H9 (cell line): Measurements from ENCODE around the gene DNAJC12. TPM values are rescaled to one million over a fixed set of nuclear protein-coding genes. Genes with fewer than 3 reads are reported as not detected.

Experiments
- DNase-seq: peaks from one replicate; pipeline ENCODE4 v3.0.0-alpha.2; 2017
- H2AFZ ChIP-seq: one replicate; pipeline ENCODE4 v1.6.1; 2013; ENCODE audit warnings: mild to moderate bottlenecking, low read length, control low read depth, moderate library complexity
- H2AK5ac ChIP-seq: 2 replicates; pipeline ENCODE4 v1.6.1; 2013; ENCODE audit warnings: low read length, control low read depth, mixed read lengths; ENCODE audit not compliant: insufficient read length
- H2BK120ac ChIP-seq: one replicate; pipeline ENCODE4 v1.6.1; 2013; ENCODE audit warnings: low read depth, mild to moderate bottlenecking, low read length, control low read depth, inconsistent platforms; ENCODE audit not compliant: poor library complexity, severe bottlenecking
- H2BK12ac ChIP-seq: 2 replicates; pipeline ENCODE4 v1.6.1; 2013; ENCODE audit warnings: low read length, control low read depth, mixed read lengths, low read depth; ENCODE audit not compliant: insufficient read length
- H2BK15ac ChIP-seq: 2 replicates; pipeline ENCODE4 v1.6.1; 2013; ENCODE audit warnings: low read depth, low read length, control low read depth
- H2BK20ac ChIP-seq: one replicate; pipeline ENCODE4 v1.6.1; 2013; ENCODE audit warnings: low read depth, mild to moderate bottlenecking, low read length, control low read depth, inconsistent platforms; ENCODE audit not compliant: poor library complexity, severe bottlenecking
- H2BK5ac ChIP-seq: 2 replicates; pipeline ENCODE4 v1.6.1; 2013; ENCODE audit warnings: low read length, control low read depth, mixed read lengths; ENCODE audit not compliant: insufficient read length
- H3K14ac ChIP-seq: 2 replicates; pipeline ENCODE4 v1.6.1; 2013; ENCODE audit warnings: low read length, control low read depth; ENCODE audit not compliant: insufficient read depth
- H3K18ac ChIP-seq: 2 replicates; pipeline ENCODE4 v1.6.1; 2013; ENCODE audit warnings: low read depth, mild to moderate bottlenecking, mixed read lengths, low read length, control low read depth; ENCODE audit not compliant: insufficient read length
- H3K23ac ChIP-seq: 2 replicates; pipeline ENCODE4 v1.6.1; 2013; ENCODE audit warnings: low read length, control low read depth, mixed read lengths, low read depth; ENCODE audit not compliant: insufficient read length
- H3K23me2 ChIP-seq: 2 replicates; pipeline ENCODE4 v1.6.1; 2013; ENCODE audit warnings: low read depth, mild to moderate bottlenecking, mixed read lengths, low read length, control low read depth; ENCODE audit not compliant: insufficient read length, poor library complexity, severe bottlenecking
- H3K27ac ChIP-seq: 2 replicates; pipeline ENCODE4 v1.5.1; 2013; ENCODE audit warnings: low read length, control low read depth, mixed read lengths, low read depth; ENCODE audit not compliant: insufficient read length
- H3K27me3 ChIP-seq: 2 replicates; pipeline ENCODE4 v1.6.1; 2013; ENCODE audit warnings: low read length, control low read depth, inconsistent platforms; ENCODE audit not compliant: insufficient read depth
- H3K4ac ChIP-seq: 2 replicates; pipeline ENCODE4 v1.6.1; 2013; ENCODE audit warnings: low read depth, mild to moderate bottlenecking, control low read depth, inconsistent platforms, low read length, moderate library complexity
- H3K4me1 ChIP-seq: 2 replicates; pipeline ENCODE4 v1.6.1; 2013; ENCODE audit warnings: low read length, control low read depth, inconsistent platforms; ENCODE audit not compliant: insufficient read depth
- H3K4me2 ChIP-seq: 2 replicates; pipeline ENCODE4 v1.6.1; 2013; ENCODE audit warnings: low read length, control low read depth, mixed read lengths; ENCODE audit not compliant: insufficient read length, insufficient read depth
- H3K56ac ChIP-seq: 2 replicates; pipeline ENCODE4 v1.6.1; 2013; ENCODE audit warnings: low read depth, mild to moderate bottlenecking, mixed read lengths, low read length, control low read depth; ENCODE audit not compliant: insufficient read length
- H3K79me1 ChIP-seq: 2 replicates; pipeline ENCODE4 v1.6.1; 2013; ENCODE audit warnings: low read depth, mild to moderate bottlenecking, moderate library complexity, low read length, control low read depth, inconsistent platforms; ENCODE audit not compliant: insufficient read depth, poor library complexity, severe bottlenecking
- H3K79me2 ChIP-seq: 2 replicates; pipeline ENCODE4 v1.6.1; 2013; ENCODE audit warnings: low read length, control low read depth, inconsistent platforms; ENCODE audit not compliant: insufficient read depth
- H3K9ac ChIP-seq: 2 replicates; pipeline ENCODE4 v1.6.1; 2013; ENCODE audit warnings: low read length, control low read depth, mixed read lengths; ENCODE audit not compliant: insufficient read length; ENCODE audit errors: extremely low read depth
- H3K9me3 ChIP-seq: one replicate; pipeline ENCODE4 v1.6.1; 2013; ENCODE audit warnings: low read depth, low read length, inconsistent platforms; ENCODE audit not compliant: control insufficient read depth
- H3T11ph ChIP-seq: one replicate; pipeline ENCODE4 v1.6.1; 2013; ENCODE audit warnings: mild to moderate bottlenecking, low read length, control low read depth, inconsistent platforms
- H4K20me1 ChIP-seq: one replicate; pipeline ENCODE4 v1.6.1; 2013; ENCODE audit not compliant: control insufficient read depth, insufficient read length, insufficient read depth
- H4K5ac ChIP-seq: 2 replicates; pipeline ENCODE4 v1.6.1; 2013; ENCODE audit warnings: low read depth, mild to moderate bottlenecking, mixed read lengths, low read length, control low read depth; ENCODE audit not compliant: insufficient read length
- H4K8ac ChIP-seq: replicated peaks from 2 replicates; pipeline ENCODE4 v1.6.1; 2013; ENCODE audit warnings: low read length, control low read depth, mixed read lengths, low read depth; ENCODE audit not compliant: insufficient read length
- H4K91ac ChIP-seq: 2 replicates; pipeline ENCODE4 v1.6.1; 2013; ENCODE audit warnings: low read depth, mild to moderate bottlenecking, moderate library complexity, mixed read lengths, low read length, control low read depth; ENCODE audit not compliant: insufficient read length
- H3K27ac Mint-ChIP-seq, 3 experiments: 2 replicates in 2 of 3; 3 replicates in 1 of 3; pipeline ENCODE4 v1.8.0; 2020 to 2021; ENCODE audit warnings: mixed read lengths in 3 of 3, mild to moderate bottlenecking in 1 of 3, moderate library complexity in 1 of 3
- H3K27me3 Mint-ChIP-seq: 2 replicates; pipeline ENCODE4 v1.8.0; 2021; ENCODE audit warnings: low read depth, mild to moderate bottlenecking, moderate library complexity, mixed read lengths
- H3K36me3 Mint-ChIP-seq, 3 experiments: 2 replicates in 2 of 3; 3 replicates in 1 of 3; pipeline ENCODE4 v1.8.0; 2020 to 2021; ENCODE audit warnings: low read depth in 3 of 3, mixed read lengths in 3 of 3; ENCODE audit not compliant: insufficient read depth in 1 of 3
- H3K4me1 Mint-ChIP-seq, 2 experiments: 2 replicates each; pipeline ENCODE4 v1.8.0; 2020; ENCODE audit warnings: mixed read lengths in 2 of 2
- H3K4me3 Mint-ChIP-seq, 2 experiments: 2 replicates in 1 of 2; 3 replicates in 1 of 2; pipeline ENCODE4 v1.8.0; 2020 to 2021; ENCODE audit warnings: mild to moderate bottlenecking in 2 of 2, mixed read lengths in 2 of 2, moderate library complexity in 1 of 2
- H3K9me3 Mint-ChIP-seq, 2 experiments: 2 replicates in 1 of 2; 3 replicates in 1 of 2; pipeline ENCODE4 v1.8.0; 2020; ENCODE audit warnings: mild to moderate bottlenecking in 2 of 2, mixed read lengths in 2 of 2, moderate library complexity in 1 of 2
- WGBS: extraction: QIAGEN DNeasy Blood & Tissue Kit; methylation state at CpG from one replicate; pipeline ENCODE4 v1.1.7; 2013; ENCODE audit warnings: missing lambda C conversion rate, low lambda C conversion rate, mixed read lengths; ENCODE audit not compliant: insufficient read length; ENCODE audit errors: extremely low coverage; 5-methylcytosine and 5-hydroxymethylcytosine counted together
- total RNA-seq: library from RNA; stranded (reverse); gene quantifications from 2 replicates; pipeline ENCODE4 v1.2.1, GENCODE V29; 2021
- TF ChIP-seq, protein P1 (sequence below): fragments of 200-600 bp; sonication (generic); conservative IDR thresholded peaks from 3 replicates; pipeline ENCODE4 v1.8.0; 2021; ENCODE audit warnings: antibody characterized with exemption, mild to moderate bottlenecking

Gene DNAJC12
- total RNA-seq, 1 experiment from 2014 or later = 0.85 TPM

DNA sequence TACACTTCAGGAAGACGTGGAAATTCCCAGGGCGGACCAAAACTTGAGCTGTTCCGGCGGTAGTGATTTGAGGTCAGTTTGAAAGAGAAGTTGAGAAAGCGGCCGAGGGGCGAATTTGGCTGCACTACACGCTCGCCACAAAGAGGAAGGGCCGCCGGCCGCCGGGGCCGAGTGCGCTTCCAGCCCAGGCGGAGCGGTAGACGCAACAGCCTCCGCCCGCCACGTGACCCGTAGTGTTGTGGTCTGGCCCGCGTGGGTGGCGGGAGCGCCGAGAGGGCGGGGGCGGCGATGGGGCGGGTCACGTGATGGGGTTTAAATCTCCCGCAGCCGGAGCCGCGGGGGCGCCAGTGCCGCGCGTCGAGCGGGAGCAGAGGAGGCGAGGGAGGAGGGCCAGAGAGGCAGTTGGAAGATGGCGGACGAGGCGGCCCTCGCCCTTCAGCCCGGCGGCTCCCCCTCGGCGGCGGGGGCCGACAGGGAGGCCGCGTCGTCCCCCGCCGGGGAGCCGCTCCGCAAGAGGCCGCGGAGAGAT, 46.4 kb upstream of the DNAJC12 start, which contains the start of gene SIRT1:
Gene SIRT1, plus strand, starts transcription at position 344 of the 529 bp plus-strand sequence. Its CDS starts 66 bp downstream, at position 410.
- WGBS = no CpG with 5 or more reads among the region's 62 CpGs
- TF ChIP-seq, protein P1, sequence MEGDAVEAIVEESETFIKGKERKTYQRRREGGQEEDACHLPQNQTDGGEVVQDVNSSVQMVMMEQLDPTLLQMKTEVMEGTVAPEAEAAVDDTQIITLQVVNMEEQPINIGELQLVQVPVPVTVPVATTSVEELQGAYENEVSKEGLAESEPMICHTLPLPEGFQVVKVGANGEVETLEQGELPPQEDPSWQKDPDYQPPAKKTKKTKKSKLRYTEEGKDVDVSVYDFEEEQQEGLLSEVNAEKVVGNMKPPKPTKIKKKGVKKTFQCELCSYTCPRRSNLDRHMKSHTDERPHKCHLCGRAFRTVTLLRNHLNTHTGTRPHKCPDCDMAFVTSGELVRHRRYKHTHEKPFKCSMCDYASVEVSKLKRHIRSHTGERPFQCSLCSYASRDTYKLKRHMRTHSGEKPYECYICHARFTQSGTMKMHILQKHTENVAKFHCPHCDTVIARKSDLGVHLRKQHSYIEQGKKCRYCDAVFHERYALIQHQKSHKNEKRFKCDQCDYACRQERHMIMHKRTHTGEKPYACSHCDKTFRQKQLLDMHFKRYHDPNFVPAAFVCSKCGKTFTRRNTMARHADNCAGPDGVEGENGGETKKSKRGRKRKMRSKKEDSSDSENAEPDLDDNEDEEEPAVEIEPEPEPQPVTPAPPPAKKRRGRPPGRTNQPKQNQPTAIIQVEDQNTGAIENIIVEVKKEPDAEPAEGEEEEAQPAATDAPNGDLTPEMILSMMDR = no peak
- H3K27ac Mint-ChIP-seq = peak within 1 kb of the TSS; percentile 98
- Histone ChIP-seq H3K23me2 (peaks cover 8% of the 10 kb centered on the region), H3K9me3 (no peaks in the 10 kb centered on the region), H4K20me1 (no peaks in the 10 kb centered on the region), H3K27ac (peak within 1 kb of the TSS; percentile 32), H3K4me2 (peak within 1 kb of the TSS; percentile 87), H2BK120ac (no peak within 1 kb of the TSS), H3K79me2 (peaks cover 16% of the 10 kb centered on the region; the same call in 1 of the 2 replicates), H3T11ph (no peak within 1 kb of the TSS), H3K27me3 (no peaks in the 10 kb centered on the region), H2BK5ac (no peak within 1 kb of the TSS), H3K9ac (peak within 1 kb of the TSS; percentile 79), H4K8ac (no peak within 1 kb of the TSS), H3K14ac (peak within 1 kb of the TSS; percentile 74), H2BK20ac (no peak within 1 kb of the TSS), H4K5ac (no peak within 1 kb of the TSS), H3K4me1 (no peaks in the 10 kb centered on the region), H2BK15ac (no peak within 1 kb of the TSS), H3K23ac (no peak within 1 kb of the TSS), H2AFZ (no peak within 1 kb of the TSS), H3K79me1 (peaks cover 3% of the 10 kb centered on the region), H3K18ac (peak within 1 kb of the TSS; percentile 42), H3K4ac (no peak within 1 kb of the TSS), H2BK12ac (no peak within 1 kb of the TSS), H4K91ac (no peak within 1 kb of the TSS), H3K56ac (no peak within 1 kb of the TSS), H2AK5ac (no peak within 1 kb of the TSS)
- H3K4me1 Mint-ChIP-seq = peaks cover 17 to 31% of the 10 kb centered on the region in 2 experiments
- H3K4me3 Mint-ChIP-seq = peak within 1 kb of the TSS; percentile 90 to 97
- peaks cover 0 to 2% of the 10 kb centered on the region in 2 experiments; a peak in 1 of 5 replicates for H3K9me3 Mint-ChIP-seq
- H3K27me3 Mint-ChIP-seq = no peaks in the 10 kb centered on the region; the same call in 1 of the 2 replicates
- peaks cover 27 to 39% (median 30%) of the 10 kb centered on the region in 3 experiments for H3K36me3 Mint-ChIP-seq
- DNase-seq = peak; percentile 97
